Suprapubic skin (tissue), 4 donors: Measurements from ENCODE around the gene OSBPL9. TPM values are rescaled to one million over a fixed set of nuclear protein-coding genes. Genes with fewer than 3 reads are reported as not detected.
"Not testable (repeated sequence)": the region's sequence is repeated elsewhere in the genome, so short reads cannot be mapped to it uniquely, and the experiment has no call there.

Experiments
- DNase-seq, 2 donors: peaks; one replicate each; pipeline ENCODE4 v3.0.0-alpha.2; 2019; ENCODE audit warnings: low spot score in 2 of 2
- H3K27ac ChIP-seq: fragments of 200-600 bp; sonication (generic); one replicate; pipeline ENCODE4 v1.5.1; 2019
- H3K27me3 ChIP-seq: fragments of 200-600 bp; sonication (generic); one replicate; pipeline ENCODE4 v1.5.1; 2019
- H3K36me3 ChIP-seq: fragments of 200-600 bp; sonication (generic); one replicate; pipeline ENCODE4 v1.5.1; 2019
- H3K4me1 ChIP-seq: fragments of 200-600 bp; sonication (generic); one replicate; pipeline ENCODE4 v1.5.1; 2019
- H3K4me3 ChIP-seq: fragments of 200-600 bp; sonication (generic); one replicate; pipeline ENCODE4 v1.5.1; 2019; ENCODE audit warnings: mild to moderate bottlenecking
- H3K9me3 ChIP-seq: fragments of 200-600 bp; sonication (generic); one replicate; pipeline ENCODE4 v1.5.1; 2019
- CTCF ChIP-seq, 2 donors: fragments of 200-600 bp in 1 of 2; fragments of 450-650 bp in 1 of 2; sonication (generic) in 1 of 2; IDR thresholded peaks; one replicate each; pipeline ENCODE4 v1.5.1; 2016 to 2019; ENCODE audit warnings: antibody characterized with exemption in 2 of 2, mild to moderate bottlenecking in 1 of 2, moderate library complexity in 1 of 2
- EP300 ChIP-seq: sonication (generic); formaldehyde crosslinking; IDR thresholded peaks from one replicate; pipeline ENCODE4 v1.6.1; 2017; ENCODE audit warnings: antibody characterized with exemption
- POLR2A ChIP-seq, 2 donors: fragments of 450-650 bp; IDR thresholded peaks; one replicate each; pipeline ENCODE4 v1.6.1; 2017; ENCODE audit warnings: antibody characterized with exemption in 2 of 2, mild to moderate bottlenecking in 2 of 2, moderate library complexity in 2 of 2
- POLR2AphosphoS5 ChIP-seq, 3 donors: sonication (generic); formaldehyde crosslinking; IDR thresholded peaks; one replicate each; pipeline ENCODE4 v1.6.1; 2017; ENCODE audit warnings: antibody characterized with exemption in 3 of 3
- WGBS: methylation state at CpG from one replicate; pipeline ENCODE4 v1.1.5; 2018; 5-methylcytosine and 5-hydroxymethylcytosine counted together
- total RNA-seq, 4 donors: library from RNA; depleted of rRNA; stranded (reverse); fragments of >200 nt; gene quantifications; one replicate each; pipeline ENCODE4 v1.1.0, GENCODE V29; 2016

The OSBPL9 gene
- total RNA-seq, 4 donors from 2014 or later, result 49.7 to 166 (median 90.4) TPM

- WGBS, result 91% methylated on average over 1 of the region's 1 CpG
Measured at GRCh38 chr1:51792864-51793263, 176.0 kb downstream of the OSBPL9 start.

GRCh38 chr1:51794260-51794659, 177.4 kb downstream of the OSBPL9 start:
- no peak overlapping the region for H3K27ac ChIP-seq
- H3K36me3 ChIP-seq, result peaks cover 86% of the 10 kb centered on the region
- 100% methylated on average over 2 of the region's 2 CpGs for WGBS
- TF ChIP-seq POLR2A (IDR thresholded peaks at IDR 0.05) (no peak), POLR2AphosphoS5 (IDR thresholded peaks at IDR 0.05) (no peak), EP300 (no peak), CTCF (IDR thresholded peaks at IDR 0.05) (no peak)
- no peaks in the 10 kb centered on the region for H3K4me1 ChIP-seq
- no peak for DNase-seq
- no peaks in the 10 kb centered on the region for H3K9me3 ChIP-seq
- no peaks in the 10 kb centered on the region for H3K27me3 ChIP-seq
- no peak overlapping the region for H3K4me3 ChIP-seq

More at GRCh38 chr1:51792864-51793263, 176.0 kb downstream of the OSBPL9 start:
- H3K4me1 ChIP-seq, result no peaks in the 10 kb centered on the region
- H3K27me3 ChIP-seq, result no peaks in the 10 kb centered on the region
- H3K36me3 ChIP-seq, result peaks cover 93% of the 10 kb centered on the region
- H3K27ac ChIP-seq, result no peak overlapping the region
- DNase-seq, result no peak
- H3K4me3 ChIP-seq, result no peak overlapping the region
- no peaks in the 10 kb centered on the region for H3K9me3 ChIP-seq
- TF ChIP-seq POLR2AphosphoS5 (IDR thresholded peaks at IDR 0.05), result no peak
- no peak for TF ChIP-seq POLR2A (IDR thresholded peaks at IDR 0.05)
- no peak for TF ChIP-seq EP300
- TF ChIP-seq CTCF (IDR thresholded peaks at IDR 0.05), result no peak

GRCh38 chr1:51794868-51795267, 178.0 kb downstream of the OSBPL9 start:
- Histone ChIP-seq H3K9me3 (no peaks in the 10 kb centered on the region), H3K4me1 (no peaks in the 10 kb centered on the region), H3K27ac (no peak overlapping the region), H3K36me3 (peaks cover 86% of the 10 kb centered on the region), H3K27me3 (no peaks in the 10 kb centered on the region), H3K4me3 (no peak overlapping the region)
- DNase-seq, result no peak
- TF ChIP-seq CTCF (IDR thresholded peaks at IDR 0.05), result no peak
- TF ChIP-seq POLR2A (IDR thresholded peaks at IDR 0.05), result no peak
- no peak for TF ChIP-seq POLR2AphosphoS5 (IDR thresholded peaks at IDR 0.05)
- TF ChIP-seq EP300, result no peak

GRCh38 chr1:51799372-51799771, 182.5 kb downstream of the OSBPL9 start:
- DNase-seq, result no peak
- TF ChIP-seq EP300 (no peak), CTCF (IDR thresholded peaks at IDR 0.05) (no peak), POLR2A (IDR thresholded peaks at IDR 0.05) (no peak), POLR2AphosphoS5 (IDR thresholded peaks at IDR 0.05) (no peak)
- 58% methylated on average over 2 of the region's 2 CpGs for WGBS
- Histone ChIP-seq H3K36me3 (peaks cover 82% of the 10 kb centered on the region), H3K4me3 (no peak overlapping the region), H3K4me1 (no peaks in the 10 kb centered on the region), H3K9me3 (no peaks in the 10 kb centered on the region), H3K27ac (no peak overlapping the region), H3K27me3 (no peaks in the 10 kb centered on the region)

GRCh38 chr1:51814513-51814912, 197.6 kb downstream of the OSBPL9 start:
- WGBS, result 94% methylated on average over 1 of the region's 1 CpG
- TF ChIP-seq POLR2A (IDR thresholded peaks at IDR 0.05), result no peak
- TF ChIP-seq EP300, result no peak
- Histone ChIP-seq H3K4me3 (no peak overlapping the region), H3K36me3 (peaks cover 77% of the 10 kb centered on the region), H3K4me1 (no peaks in the 10 kb centered on the region), H3K27ac (no peak overlapping the region), H3K9me3 (no peaks in the 10 kb centered on the region), H3K27me3 (no peaks in the 10 kb centered on the region)
- DNase-seq, result no peak

- Histone ChIP-seq H3K4me1 (no peaks in the 10 kb centered on the region), H3K27me3 (no peaks in the 10 kb centered on the region), H3K27ac (no peak overlapping the region), H3K4me3 (no peak overlapping the region), H3K9me3 (no peaks in the 10 kb centered on the region), H3K36me3 (peaks cover 76% of the 10 kb centered on the region)
- TF ChIP-seq EP300, result no peak
- no peak for TF ChIP-seq POLR2AphosphoS5 (IDR thresholded peaks at IDR 0.05)
- TF ChIP-seq POLR2A (IDR thresholded peaks at IDR 0.05), result no peak
- TF ChIP-seq CTCF (IDR thresholded peaks at IDR 0.05), result no peak
- DNase-seq, result no peak
- WGBS, result 96% methylated on average over 3 of the region's 3 CpGs
Measured at GRCh38 chr1:51818487-51818886, 201.6 kb downstream of the OSBPL9 start.

- H3K9me3 ChIP-seq, H3K27me3 ChIP-seq, DNase-seq, H3K4me1 ChIP-seq, H3K4me3 ChIP-seq, H3K27ac ChIP-seq: not testable (repeated sequence)
- peaks cover 75% of the 10 kb centered on the region for H3K36me3 ChIP-seq
- WGBS, result 96% methylated on average over 9 of the region's 9 CpGs
Measured at GRCh38 chr1:51819021-51819420, 202.1 kb downstream of the OSBPL9 start.
